Vagina (tissue), 2 donors: ENCODE measurements around the gene ACIN1. TPM values are rescaled to one million over a fixed set of nuclear protein-coding genes. Genes with fewer than 3 reads are reported as not detected.
A peak's percentile ranks its signal among the peaks of the same experiment; 100 is the strongest.

ENCODE experiments used
- DNase-seq, 2 donors: peaks; one replicate each; pipeline ENCODE4 v3.0.0-alpha.2; 2017; ENCODE audit errors: extremely low spot score in 2 of 2
- H3K27ac ChIP-seq: fragments of 200-600 bp; sonication (generic); one replicate; pipeline ENCODE4 v1.5.1; 2019
- H3K27me3 ChIP-seq: fragments of 200-600 bp; sonication (generic); one replicate; pipeline ENCODE4 v1.5.1; 2019
- H3K36me3 ChIP-seq, 2 donors: fragments of 200-600 bp; sonication (generic); one replicate each; pipeline ENCODE4 v1.5.1; 2017 to 2019
- H3K4me1 ChIP-seq: fragments of 200-600 bp; sonication (generic); one replicate; pipeline ENCODE4 v1.5.1; 2019
- H3K4me3 ChIP-seq, 2 donors: fragments of 200-600 bp; sonication (generic); 1 replicate in 1 of 2; 2 replicates in 1 of 2; pipeline ENCODE4 v1.5.1; 2016 to 2019
- H3K9me3 ChIP-seq: fragments of 200-600 bp; sonication (generic); one replicate; pipeline ENCODE4 v1.5.1; 2019
- CTCF ChIP-seq, 3 experiments: fragments of 450-650 bp in 2 of 3; fragments of 200-600 bp in 1 of 3; sonication (generic) in 1 of 3; IDR thresholded peaks; one replicate each; pipeline ENCODE4 v1.5.1; 2017 to 2019; ENCODE audit warnings: antibody characterized with exemption in 3 of 3, mild to moderate bottlenecking in 2 of 3, moderate library complexity in 2 of 3
- POLR2A ChIP-seq, 2 donors: fragments of 450-650 bp; IDR thresholded peaks; one replicate each; pipeline ENCODE4 v1.6.1; 2017; ENCODE audit warnings: antibody characterized with exemption in 2 of 2, mild to moderate bottlenecking in 2 of 2, moderate library complexity in 2 of 2
- POLR2AphosphoS5 ChIP-seq, 2 donors: sonication (generic); formaldehyde crosslinking; IDR thresholded peaks; one replicate each; pipeline ENCODE4 v1.9.0; 2017; ENCODE audit warnings: antibody characterized with exemption in 2 of 2, mild to moderate bottlenecking in 2 of 2, low read depth in 1 of 2; ENCODE audit not compliant: insufficient read depth in 1 of 2
- intact Hi-C: fragments of 100-400 bp; cut with DNase I; formaldehyde crosslinking; loops from one replicate; pipeline ENCODE4 v1.15.1; 2023
- total RNA-seq: library from RNA; depleted of rRNA; stranded (reverse); fragments of >200 nt; gene quantifications from one replicate; pipeline ENCODE4 v1.2.3, GENCODE V29; 2016

Gene ACIN1
- total RNA-seq, 1 donor from 2014 or later, result 121 TPM

- Histone ChIP-seq H3K27ac (peak within 1 kb of the TSS; percentile 95), H3K9me3 (no peaks in the 10 kb centered on the region), H3K36me3 (peaks cover 0 to 30% of the 10 kb centered on the region in 2 donors), H3K27me3 (no peaks in the 10 kb centered on the region), H3K4me1 (peaks cover 10% of the 10 kb centered on the region), H3K4me3 (peak within 1 kb of the TSS; percentile 62 to 64)
- intact Hi-C loops, result no loop called here
- peak in 1 of 2 donors; percentile 94 for DNase-seq
- TF ChIP-seq CTCF (IDR thresholded peaks at IDR 0.05) (peak in 1 of 3 experiments; percentile 18), POLR2AphosphoS5 (IDR thresholded peaks at IDR 0.05; ENCODE audit: insufficient read depth in 1 of 2, low read depth in 1 of 2) (peak; percentile 73 to 93), POLR2A (IDR thresholded peaks at IDR 0.05) (peak in 1 of 2 donors; percentile 39)
These were observed 60.2 kb downstream of the ACIN1 start, which contains the start of gene PSMB5 for GRCh38 chr14:23034498-23035302. PSMB5 (minus strand) TSS chr14:23034900; CDS start chr14:23034881, 19 bp downstream.

- TF ChIP-seq CTCF (IDR thresholded peaks at IDR 0.05) (no peak), POLR2A (IDR thresholded peaks at IDR 0.05) (no peak), POLR2AphosphoS5 (IDR thresholded peaks at IDR 0.05; ENCODE audit: insufficient read depth in 1 of 2, low read depth in 1 of 2) (no peak)
- Histone ChIP-seq H3K9me3 (no peaks in the 10 kb centered on the region), H3K27ac (peak overlapping the region; percentile 95)
These were observed 61.0 kb downstream of the ACIN1 start for GRCh38 chr14:23033801-23034497.

GRCh38 chr14:23033251-23033727 is 61.6 kb downstream of the ACIN1 start:
- no peak for DNase-seq
- TF ChIP-seq CTCF (IDR thresholded peaks at IDR 0.05) (no peak), POLR2AphosphoS5 (IDR thresholded peaks at IDR 0.05; ENCODE audit: insufficient read depth in 1 of 2, low read depth in 1 of 2) (no peak), POLR2A (IDR thresholded peaks at IDR 0.05) (no peak)
- peaks cover 0 to 30% of the 10 kb centered on the region in 2 donors for H3K36me3 ChIP-seq
- H3K4me1 ChIP-seq, result peaks cover 19% of the 10 kb centered on the region
- H3K27ac ChIP-seq, result no peak overlapping the region
- H3K4me3 ChIP-seq, result peak overlapping the region in 1 of 2 donors; percentile 62
- no peaks in the 10 kb centered on the region for H3K27me3 ChIP-seq
- intact Hi-C loops, result no loop called here
- no peaks in the 10 kb centered on the region for H3K9me3 ChIP-seq

More at GRCh38 chr14:23033801-23034497, 61.0 kb downstream of the ACIN1 start:
- peaks cover 14% of the 10 kb centered on the region for H3K4me1 ChIP-seq
- H3K27me3 ChIP-seq, result no peaks in the 10 kb centered on the region
- H3K36me3 ChIP-seq, result peaks cover 0 to 30% of the 10 kb centered on the region in 2 donors
- DNase-seq, result no peak
- intact Hi-C loops, result no loop called here
- peak overlapping the region; percentile 62 to 64 for H3K4me3 ChIP-seq

- no peak overlapping the region for H3K4me3 ChIP-seq
- H3K9me3 ChIP-seq, result no peaks in the 10 kb centered on the region
- no peaks in the 10 kb centered on the region for H3K27me3 ChIP-seq
- DNase-seq, result no peak
- H3K4me1 ChIP-seq, result peaks cover 19% of the 10 kb centered on the region
- intact Hi-C loops, result no loop called here
- no peak overlapping the region for H3K27ac ChIP-seq
- TF ChIP-seq POLR2AphosphoS5 (IDR thresholded peaks at IDR 0.05; ENCODE audit: insufficient read depth in 1 of 2, low read depth in 1 of 2) (no peak), CTCF (IDR thresholded peaks at IDR 0.05) (no peak), POLR2A (IDR thresholded peaks at IDR 0.05) (no peak)
- H3K36me3 ChIP-seq, result peaks cover 0 to 33% of the 10 kb centered on the region in 2 donors
These were observed 64.0 kb downstream of the ACIN1 start for GRCh38 chr14:23030936-23031335.
